Stimulated activated CD4-positive, alpha-beta T cell treated with anti-CD3 and anti-CD28 coated beads, Interleukin-1b, Interleukin-23, amount 100 ng/mL, for 48 hours (primary cell): ENCODE measurements around the gene SH3D21.

Experiments
- DNase-seq: peaks from one replicate; pipeline ENCODE4 v3.0.0-alpha.2; 2020

Gene SH3D21

GRCh38 chr1:36330940-36331339 lies 24.8 kb downstream of the SH3D21 start:
- DNase-seq = no peak

- no peak for DNase-seq
These were observed 31.7 kb downstream of the SH3D21 start for GRCh38 chr1:36337830-36338229.

- DNase-seq = no peak
These were observed 33.0 kb downstream of the SH3D21 start for GRCh38 chr1:36339215-36339614.

- no peak for DNase-seq
These were observed 33.4 kb downstream of the SH3D21 start for GRCh38 chr1:36339615-36340014.

- no peak for DNase-seq
These were observed 35.6 kb downstream of the SH3D21 start for GRCh38 chr1:36341626-36342320.

- peak; percentile 43 for DNase-seq
These were observed 36.4 kb downstream of the SH3D21 start for GRCh38 chr1:36342426-36343185.

- no peak for DNase-seq
These were observed 37.7 kb downstream of the SH3D21 start for GRCh38 chr1:36343651-36344394.

- no peak for DNase-seq
These were observed 38.2 kb downstream of the SH3D21 start for GRCh38 chr1:36344395-36344680.

GRCh38 chr1:36345353-36345752 lies 39.2 kb downstream of the SH3D21 start:
- DNase-seq = no peak

- DNase-seq = no peak
These were observed 40.7 kb downstream of the SH3D21 start for GRCh38 chr1:36346741-36347370.

- peak; percentile 48 for DNase-seq
These were observed 43.1 kb downstream of the SH3D21 start for GRCh38 chr1:36349241-36349671.

- no peak for DNase-seq
These were observed 43.7 kb downstream of the SH3D21 start for GRCh38 chr1:36349839-36350238.

- peak; percentile 40 for DNase-seq
These were observed 44.6 kb downstream of the SH3D21 start for GRCh38 chr1:36350659-36351226.

- no peak for DNase-seq
These were observed 45.2 kb downstream of the SH3D21 start for GRCh38 chr1:36351227-36351977.

- no peak for DNase-seq
These were observed 46.1 kb downstream of the SH3D21 start for GRCh38 chr1:36352125-36352909.

- no peak for DNase-seq
These were observed 47.0 kb downstream of the SH3D21 start for GRCh38 chr1:36352910-36353878.

GRCh38 chr1:36354486-36354885 lies 48.3 kb downstream of the SH3D21 start:
- no peak for DNase-seq

- DNase-seq = no peak
These were observed 49.6 kb downstream of the SH3D21 start for GRCh38 chr1:36355811-36356210.

- no peak for DNase-seq
These were observed 52.4 kb downstream of the SH3D21 start for GRCh38 chr1:36358514-36359084.

- no peak for DNase-seq
These were observed 53.2 kb downstream of the SH3D21 start for GRCh38 chr1:36359383-36359782.
